Gastroesophageal sphincter (tissue), 3 donors: ENCODE results near the gene GPX2.

Source experiments
- CTCF ChIP-seq, 4 experiments: fragments of 200-600 bp in 2 of 4; fragments of 450-650 bp in 2 of 4; sonication (generic) in 1 of 4; IDR thresholded peaks; one replicate each; pipeline ENCODE4 v1.5.1; 2017 to 2019; ENCODE audit warnings: antibody characterized with exemption in 4 of 4, mild to moderate bottlenecking in 2 of 4, moderate library complexity in 2 of 4
- POLR2A ChIP-seq, 2 donors: fragments of 450-650 bp; IDR thresholded peaks; one replicate each; pipeline ENCODE4 v1.6.1; 2017; ENCODE audit warnings: antibody characterized with exemption in 2 of 2, mild to moderate bottlenecking in 2 of 2, moderate library complexity in 1 of 2
- POLR2AphosphoS5 ChIP-seq: sonication (generic); formaldehyde crosslinking; IDR thresholded peaks from one replicate; pipeline ENCODE4 v1.6.1; 2017; ENCODE audit warnings: antibody characterized with exemption

GRCh38 chr14:64954491-64955240, 12.1 kb upstream of the GPX2 start:
- TF ChIP-seq CTCF (IDR thresholded peaks at IDR 0.05) (no peak), POLR2A (IDR thresholded peaks at IDR 0.05) (no peak), POLR2AphosphoS5 (no peak)
